ENCODE data around the gene VLDLR. TPM values are rescaled to one million over a fixed set of nuclear protein-coding genes. Genes with fewer than 3 reads are reported as not detected.
"Not testable (repeated sequence)": the region's sequence is repeated elsewhere in the genome, so short reads cannot be mapped to it uniquely, and the experiment has no call there.

VLDLR gene
- total RNA-seq, 4 donors from 2014 or later = 1.6 to 9.6 (median 3.2) TPM

GRCh38 chr9:2704504-2704903, 82.9 kb downstream of the VLDLR start:
- intact Hi-C loops (cut with DNase I; ENCODE audit: low total_unique reads) = no loop called here
- TF ChIP-seq CTCF (IDR thresholded peaks at IDR 0.05) = no peak
- TF ChIP-seq POLR2A (IDR thresholded peaks at IDR 0.05) = no peak
- DNase-seq (ENCODE audit: low spot score in 2 of 2) = no peak
- no peak overlapping the region for H3K4me3 ChIP-seq (ENCODE audit: low read depth, poor library complexity, severe bottlenecking)

- whole genome bisulfite sequencing, 2 donors = 97 to 99% methylated on average over 3 of the region's 3 CpGs
- H3K4me3 ChIP-seq (ENCODE audit: low read depth, poor library complexity, severe bottlenecking); DNase-seq (ENCODE audit: low spot score in 2 of 2); intact Hi-C loops (cut with DNase I; ENCODE audit: low total_unique reads): not testable (repeated sequence)
Observed at GRCh38 chr9:2707256-2707655, 85.7 kb downstream of the VLDLR start.

Other genes with a start within 250 kb of the VLDLR start
- not detected for gene KCNV2, start 95.7 kb downstream of the VLDLR start, total RNA-seq
- 10 to 100 TPM; 18.0 to 27.2 (median 22.4) TPM for gene PUM3, start 222.3 kb downstream of the VLDLR start, total RNA-seq

All from lower leg skin (tissue), 4 donors.